ENCODE measurements around the gene TLE5.

GRCh38 chr19:3045885-3046697 lies 16.2 kb downstream of the TLE5 start:
- no peak for TF ChIP-seq CTCF (IDR thresholded peaks at IDR 0.05; ENCODE audit: insufficient read depth, low read length, poor library complexity, severe bottlenecking)
- no peak for TF ChIP-seq EZH2phosphoT487 (conservative IDR thresholded peaks at IDR 0.05; ENCODE audit: low read length)

All from SU-DHL-6 (cell line).